IPS DF 6.9 (cell line): ENCODE results near the gene SLC12A5.

Source experiments
- DNase-seq: peaks from one replicate; pipeline ENCODE4 v3.0.0-alpha.2; 2013; ENCODE audit warnings: low read depth, low spot score
- H3K27ac ChIP-seq: one replicate; pipeline ENCODE4 v1.5.1; 2013; ENCODE audit warnings: low read length, control low read depth
- H3K27me3 ChIP-seq: 2 replicates; pipeline ENCODE4 v1.6.1; 2013; ENCODE audit warnings: mild to moderate bottlenecking, low read length; ENCODE audit not compliant: control insufficient read depth, insufficient read depth
- H3K36me3 ChIP-seq: 2 replicates; pipeline ENCODE4 v1.6.1; 2013; ENCODE audit warnings: low read length; ENCODE audit not compliant: control insufficient read depth, insufficient read depth
- H3K4me1 ChIP-seq: 2 replicates; pipeline ENCODE4 v1.6.1; 2013; ENCODE audit warnings: low read length; ENCODE audit not compliant: control insufficient read depth, insufficient read depth
- H3K4me3 ChIP-seq: 2 replicates; pipeline ENCODE4 v1.5.1; 2013; ENCODE audit warnings: mild to moderate bottlenecking, low read length
- H3K9me3 ChIP-seq: 2 replicates; pipeline ENCODE4 v1.6.1; 2013; ENCODE audit warnings: low read length, inconsistent platforms; ENCODE audit not compliant: control insufficient read depth, insufficient read depth
- WGBS: extraction: QIAGEN DNeasy Blood & Tissue Kit; methylation state at CpG from one replicate; pipeline ENCODE4 v1.1.7; 2013; ENCODE audit warnings: mixed read lengths, missing lambda C conversion rate; ENCODE audit not compliant: insufficient read length, insufficient coverage; 5-methylcytosine and 5-hydroxymethylcytosine counted together

The SLC12A5 gene

GRCh38 chr20:46040902-46041535 lies 12.0 kb downstream of the SLC12A5 start:
- H3K4me3 ChIP-seq = no peak overlapping the region
- H3K9me3 ChIP-seq = no peaks in the 10 kb centered on the region
- H3K4me1 ChIP-seq = no peaks in the 10 kb centered on the region; the same call in 1 of the 2 replicates
- DNase-seq = no peak
- H3K27me3 ChIP-seq = no peaks in the 10 kb centered on the region
- H3K36me3 ChIP-seq = no peaks in the 10 kb centered on the region
- WGBS = no CpG with 5 or more reads among the region's 18 CpGs
- H3K27ac ChIP-seq = no peak overlapping the region

- H3K36me3 ChIP-seq = no peaks in the 10 kb centered on the region
- WGBS = no CpG with 5 or more reads among the region's 7 CpGs
- no peaks in the 10 kb centered on the region for H3K27me3 ChIP-seq
Observed at GRCh38 chr20:46043556-46043955, 14.5 kb downstream of the SLC12A5 start.

GRCh38 chr20:46044896-46045295 lies 15.9 kb downstream of the SLC12A5 start:
- H3K4me1 ChIP-seq = no peaks in the 10 kb centered on the region; the same call in 1 of the 2 replicates

More at GRCh38 chr20:46043556-46043955, 14.5 kb downstream of the SLC12A5 start:
- Histone ChIP-seq H3K27ac (no peak overlapping the region), H3K4me3 (no peak overlapping the region), H3K9me3 (no peaks in the 10 kb centered on the region), H3K4me1 (no peaks in the 10 kb centered on the region; the same call in 1 of the 2 replicates)
- no peak for DNase-seq

GRCh38 chr20:46046588-46047310 lies 17.7 kb downstream of the SLC12A5 start:
- WGBS = no CpG with 5 or more reads among the region's 8 CpGs

More at GRCh38 chr20:46044896-46045295, 15.9 kb downstream of the SLC12A5 start:
- H3K9me3 ChIP-seq = no peaks in the 10 kb centered on the region
- WGBS = no CpG with 5 or more reads among the region's 6 CpGs
- DNase-seq = no peak
- H3K4me3 ChIP-seq = no peak overlapping the region
- H3K36me3 ChIP-seq = no peaks in the 10 kb centered on the region
- no peaks in the 10 kb centered on the region for H3K27me3 ChIP-seq
- H3K27ac ChIP-seq = no peak overlapping the region

GRCh38 chr20:46047821-46048220 lies 18.8 kb downstream of the SLC12A5 start:
- Histone ChIP-seq H3K36me3 (no peaks in the 10 kb centered on the region), H3K9me3 (no peaks in the 10 kb centered on the region), H3K27ac (no peak overlapping the region), H3K4me1 (no peaks in the 10 kb centered on the region; the same call in 1 of the 2 replicates), H3K27me3 (no peaks in the 10 kb centered on the region), H3K4me3 (no peak overlapping the region)
- no CpG with 5 or more reads among the region's 8 CpGs for WGBS
- no peak for DNase-seq

More at GRCh38 chr20:46046588-46047310, 17.7 kb downstream of the SLC12A5 start:
- no peaks in the 10 kb centered on the region for H3K36me3 ChIP-seq
- DNase-seq = no peak
- H3K4me1 ChIP-seq = no peaks in the 10 kb centered on the region; the same call in 1 of the 2 replicates
- no peaks in the 10 kb centered on the region for H3K27me3 ChIP-seq
- no peak overlapping the region for H3K4me3 ChIP-seq
- no peak overlapping the region for H3K27ac ChIP-seq
- no peaks in the 10 kb centered on the region for H3K9me3 ChIP-seq

GRCh38 chr20:46049190-46049589 lies 20.2 kb downstream of the SLC12A5 start:
- Histone ChIP-seq H3K4me3 (no peak overlapping the region), H3K9me3 (no peaks in the 10 kb centered on the region), H3K27ac (no peak overlapping the region), H3K27me3 (no peaks in the 10 kb centered on the region), H3K36me3 (no peaks in the 10 kb centered on the region), H3K4me1 (no peaks in the 10 kb centered on the region)
- WGBS = 100% methylated on average over 3 of the region's 4 CpGs
- DNase-seq = no peak

GRCh38 chr20:46049815-46050214 lies 20.8 kb downstream of the SLC12A5 start:
- H3K36me3 ChIP-seq = no peaks in the 10 kb centered on the region

GRCh38 chr20:46050444-46050843 lies 21.4 kb downstream of the SLC12A5 start:
- Histone ChIP-seq H3K4me1 (no peaks in the 10 kb centered on the region), H3K27ac (no peak overlapping the region), H3K27me3 (no peaks in the 10 kb centered on the region), H3K36me3 (no peaks in the 10 kb centered on the region), H3K4me3 (no peak overlapping the region), H3K9me3 (no peaks in the 10 kb centered on the region)
- no CpG with 5 or more reads among the region's 10 CpGs for WGBS
- no peak for DNase-seq

More at GRCh38 chr20:46049815-46050214, 20.8 kb downstream of the SLC12A5 start:
- H3K27ac ChIP-seq = no peak overlapping the region
- no peaks in the 10 kb centered on the region for H3K27me3 ChIP-seq
- H3K9me3 ChIP-seq = no peaks in the 10 kb centered on the region
- no peak for DNase-seq
- H3K4me3 ChIP-seq = no peak overlapping the region
- no peaks in the 10 kb centered on the region for H3K4me1 ChIP-seq

GRCh38 chr20:46050885-46051284 lies 21.9 kb downstream of the SLC12A5 start:
- H3K4me1 ChIP-seq = no peaks in the 10 kb centered on the region
- H3K9me3 ChIP-seq = no peaks in the 10 kb centered on the region
- H3K4me3 ChIP-seq = no peak overlapping the region
- H3K27me3 ChIP-seq = peaks cover 2% of the 10 kb centered on the region; the same call in 1 of the 2 replicates
- no peaks in the 10 kb centered on the region for H3K36me3 ChIP-seq
- H3K27ac ChIP-seq = no peak overlapping the region
- no peak for DNase-seq

- WGBS = no CpG with 5 or more reads among the region's 19 CpGs
- Histone ChIP-seq H3K9me3 (no peaks in the 10 kb centered on the region), H3K36me3 (no peaks in the 10 kb centered on the region), H3K27ac (no peak overlapping the region), H3K4me1 (no peaks in the 10 kb centered on the region), H3K27me3 (peaks cover 5% of the 10 kb centered on the region; the same call in 1 of the 2 replicates), H3K4me3 (no peak overlapping the region)
- no peak for DNase-seq
Observed at GRCh38 chr20:46051556-46052308, 22.7 kb downstream of the SLC12A5 start.
